H9 (cell line): ENCODE results near the gene MAML3. TPM values are rescaled to one million over a fixed set of nuclear protein-coding genes. Genes with fewer than 3 reads are reported as not detected.

Source experiments
- DNase-seq: peaks from one replicate; pipeline ENCODE4 v3.0.0-alpha.2; 2017
- H2AFZ ChIP-seq: one replicate; pipeline ENCODE4 v1.6.1; 2013; ENCODE audit warnings: mild to moderate bottlenecking, low read length, control low read depth, moderate library complexity
- H2AK5ac ChIP-seq: 2 replicates; pipeline ENCODE4 v1.6.1; 2013; ENCODE audit warnings: low read length, control low read depth, mixed read lengths; ENCODE audit not compliant: insufficient read length
- H2BK120ac ChIP-seq: one replicate; pipeline ENCODE4 v1.6.1; 2013; ENCODE audit warnings: low read depth, mild to moderate bottlenecking, low read length, control low read depth, inconsistent platforms; ENCODE audit not compliant: poor library complexity, severe bottlenecking
- H2BK12ac ChIP-seq: 2 replicates; pipeline ENCODE4 v1.6.1; 2013; ENCODE audit warnings: low read length, control low read depth, mixed read lengths, low read depth; ENCODE audit not compliant: insufficient read length
- H2BK15ac ChIP-seq: 2 replicates; pipeline ENCODE4 v1.6.1; 2013; ENCODE audit warnings: low read depth, low read length, control low read depth
- H2BK20ac ChIP-seq: one replicate; pipeline ENCODE4 v1.6.1; 2013; ENCODE audit warnings: low read depth, mild to moderate bottlenecking, low read length, control low read depth, inconsistent platforms; ENCODE audit not compliant: poor library complexity, severe bottlenecking
- H2BK5ac ChIP-seq: 2 replicates; pipeline ENCODE4 v1.6.1; 2013; ENCODE audit warnings: low read length, control low read depth, mixed read lengths; ENCODE audit not compliant: insufficient read length
- H3K14ac ChIP-seq: 2 replicates; pipeline ENCODE4 v1.6.1; 2013; ENCODE audit warnings: low read length, control low read depth; ENCODE audit not compliant: insufficient read depth
- H3K18ac ChIP-seq: 2 replicates; pipeline ENCODE4 v1.6.1; 2013; ENCODE audit warnings: low read depth, mild to moderate bottlenecking, mixed read lengths, low read length, control low read depth; ENCODE audit not compliant: insufficient read length
- H3K23ac ChIP-seq: 2 replicates; pipeline ENCODE4 v1.6.1; 2013; ENCODE audit warnings: low read length, control low read depth, mixed read lengths, low read depth; ENCODE audit not compliant: insufficient read length
- H3K23me2 ChIP-seq: 2 replicates; pipeline ENCODE4 v1.6.1; 2013; ENCODE audit warnings: low read depth, mild to moderate bottlenecking, mixed read lengths, low read length, control low read depth; ENCODE audit not compliant: insufficient read length, poor library complexity, severe bottlenecking
- H3K27ac ChIP-seq: 2 replicates; pipeline ENCODE4 v1.5.1; 2013; ENCODE audit warnings: low read length, control low read depth, mixed read lengths, low read depth; ENCODE audit not compliant: insufficient read length
- H3K27me3 ChIP-seq: 2 replicates; pipeline ENCODE4 v1.6.1; 2013; ENCODE audit warnings: low read length, control low read depth, inconsistent platforms; ENCODE audit not compliant: insufficient read depth
- H3K4ac ChIP-seq: 2 replicates; pipeline ENCODE4 v1.6.1; 2013; ENCODE audit warnings: low read depth, mild to moderate bottlenecking, control low read depth, inconsistent platforms, low read length, moderate library complexity
- H3K4me1 ChIP-seq: 2 replicates; pipeline ENCODE4 v1.6.1; 2013; ENCODE audit warnings: low read length, control low read depth, inconsistent platforms; ENCODE audit not compliant: insufficient read depth
- H3K4me2 ChIP-seq: 2 replicates; pipeline ENCODE4 v1.6.1; 2013; ENCODE audit warnings: low read length, control low read depth, mixed read lengths; ENCODE audit not compliant: insufficient read length, insufficient read depth
- H3K56ac ChIP-seq: 2 replicates; pipeline ENCODE4 v1.6.1; 2013; ENCODE audit warnings: low read depth, mild to moderate bottlenecking, mixed read lengths, low read length, control low read depth; ENCODE audit not compliant: insufficient read length
- H3K79me1 ChIP-seq: 2 replicates; pipeline ENCODE4 v1.6.1; 2013; ENCODE audit warnings: low read depth, mild to moderate bottlenecking, moderate library complexity, low read length, control low read depth, inconsistent platforms; ENCODE audit not compliant: insufficient read depth, poor library complexity, severe bottlenecking
- H3K79me2 ChIP-seq: 2 replicates; pipeline ENCODE4 v1.6.1; 2013; ENCODE audit warnings: low read length, control low read depth, inconsistent platforms; ENCODE audit not compliant: insufficient read depth
- H3K9ac ChIP-seq: 2 replicates; pipeline ENCODE4 v1.6.1; 2013; ENCODE audit warnings: low read length, control low read depth, mixed read lengths; ENCODE audit not compliant: insufficient read length; ENCODE audit errors: extremely low read depth
- H3K9me3 ChIP-seq: one replicate; pipeline ENCODE4 v1.6.1; 2013; ENCODE audit warnings: low read depth, low read length, inconsistent platforms; ENCODE audit not compliant: control insufficient read depth
- H3T11ph ChIP-seq: one replicate; pipeline ENCODE4 v1.6.1; 2013; ENCODE audit warnings: mild to moderate bottlenecking, low read length, control low read depth, inconsistent platforms
- H4K20me1 ChIP-seq: one replicate; pipeline ENCODE4 v1.6.1; 2013; ENCODE audit not compliant: control insufficient read depth, insufficient read length, insufficient read depth
- H4K5ac ChIP-seq: 2 replicates; pipeline ENCODE4 v1.6.1; 2013; ENCODE audit warnings: low read depth, mild to moderate bottlenecking, mixed read lengths, low read length, control low read depth; ENCODE audit not compliant: insufficient read length
- H4K8ac ChIP-seq: replicated peaks from 2 replicates; pipeline ENCODE4 v1.6.1; 2013; ENCODE audit warnings: low read length, control low read depth, mixed read lengths, low read depth; ENCODE audit not compliant: insufficient read length
- H4K91ac ChIP-seq: 2 replicates; pipeline ENCODE4 v1.6.1; 2013; ENCODE audit warnings: low read depth, mild to moderate bottlenecking, moderate library complexity, mixed read lengths, low read length, control low read depth; ENCODE audit not compliant: insufficient read length
- H3K27ac Mint-ChIP-seq, 3 experiments: 2 replicates in 2 of 3; 3 replicates in 1 of 3; pipeline ENCODE4 v1.8.0; 2020 to 2021; ENCODE audit warnings: mixed read lengths in 3 of 3, mild to moderate bottlenecking in 1 of 3, moderate library complexity in 1 of 3
- H3K27me3 Mint-ChIP-seq: 2 replicates; pipeline ENCODE4 v1.8.0; 2021; ENCODE audit warnings: low read depth, mild to moderate bottlenecking, moderate library complexity, mixed read lengths
- H3K36me3 Mint-ChIP-seq, 3 experiments: 2 replicates in 2 of 3; 3 replicates in 1 of 3; pipeline ENCODE4 v1.8.0; 2020 to 2021; ENCODE audit warnings: low read depth in 3 of 3, mixed read lengths in 3 of 3; ENCODE audit not compliant: insufficient read depth in 1 of 3
- H3K4me1 Mint-ChIP-seq, 2 experiments: 2 replicates each; pipeline ENCODE4 v1.8.0; 2020; ENCODE audit warnings: mixed read lengths in 2 of 2
- H3K4me3 Mint-ChIP-seq, 2 experiments: 2 replicates in 1 of 2; 3 replicates in 1 of 2; pipeline ENCODE4 v1.8.0; 2020 to 2021; ENCODE audit warnings: mild to moderate bottlenecking in 2 of 2, mixed read lengths in 2 of 2, moderate library complexity in 1 of 2
- H3K9me3 Mint-ChIP-seq, 2 experiments: 2 replicates in 1 of 2; 3 replicates in 1 of 2; pipeline ENCODE4 v1.8.0; 2020; ENCODE audit warnings: mild to moderate bottlenecking in 2 of 2, mixed read lengths in 2 of 2, moderate library complexity in 1 of 2
- WGBS: extraction: QIAGEN DNeasy Blood & Tissue Kit; methylation state at CpG from one replicate; pipeline ENCODE4 v1.1.7; 2013; ENCODE audit warnings: missing lambda C conversion rate, low lambda C conversion rate, mixed read lengths; ENCODE audit not compliant: insufficient read length; ENCODE audit errors: extremely low coverage; 5-methylcytosine and 5-hydroxymethylcytosine counted together
- total RNA-seq: library from RNA; stranded (reverse); gene quantifications from 2 replicates; pipeline ENCODE4 v1.2.1, GENCODE V29; 2021
- TF ChIP-seq, protein P1 (sequence below): fragments of 200-600 bp; sonication (generic); conservative IDR thresholded peaks from 3 replicates; pipeline ENCODE4 v1.8.0; 2021; ENCODE audit warnings: antibody characterized with exemption, mild to moderate bottlenecking

MAML3 gene
- total RNA-seq, 1 experiment from 2014 or later, result 3.9 TPM

DNA sequence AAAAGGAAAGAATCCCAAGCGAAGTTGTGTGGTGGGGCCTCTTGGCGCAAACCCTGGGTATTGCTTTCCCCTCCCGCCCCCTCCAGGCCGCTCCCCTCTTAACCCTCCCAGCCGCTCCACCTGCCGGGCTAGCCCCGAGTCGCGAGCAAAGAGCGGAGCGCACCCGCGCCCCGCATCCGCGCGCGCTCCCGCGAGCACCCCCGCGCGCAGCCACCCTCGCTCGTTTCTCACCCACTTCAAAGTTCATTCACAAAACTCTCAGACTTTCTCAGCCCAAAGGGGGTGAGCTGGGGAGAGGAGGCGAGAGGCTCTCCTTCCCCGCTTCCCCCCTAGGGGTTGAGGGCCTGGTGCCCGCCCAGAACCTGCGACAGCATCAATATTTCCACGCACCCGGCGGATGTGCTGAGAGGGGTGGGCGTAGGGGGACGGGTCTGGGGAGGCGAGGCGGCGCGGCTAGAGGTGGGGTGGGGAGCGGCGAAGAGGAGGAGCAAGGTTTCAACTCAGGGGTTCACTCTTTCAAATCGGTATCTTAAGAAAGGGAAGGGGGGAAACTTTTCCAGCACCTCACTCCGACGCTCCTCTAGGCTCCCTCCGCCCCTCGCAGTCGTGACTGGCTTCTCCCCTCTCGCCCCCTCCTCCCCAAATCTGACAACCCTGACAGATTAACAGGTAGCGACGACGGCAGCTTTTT is 1.8 kb downstream of the MAML3 start:
- H3K9me3 Mint-ChIP-seq, result no peaks in the 10 kb centered on the region
- no peak overlapping the region for H2BK15ac ChIP-seq
- H3K4ac ChIP-seq, result no peak overlapping the region
- H3K14ac ChIP-seq, result peak overlapping the region; percentile 6; the same call in 1 of the 2 replicates
- peak overlapping the region; percentile 89 to 91 for H3K4me3 Mint-ChIP-seq
- H3K4me1 ChIP-seq, result peaks cover 5% of the 10 kb centered on the region; the same call in 1 of the 2 replicates
- no peak overlapping the region for H3K27ac ChIP-seq
- no peak overlapping the region for H4K91ac ChIP-seq
- H3K27ac Mint-ChIP-seq, result peak overlapping the region; percentile 83 to 90 (median 83); a peak in 6 of 7 replicates
- peaks cover 4% of the 10 kb centered on the region; the same call in 1 of the 2 replicates for H3K27me3 Mint-ChIP-seq
- H4K8ac ChIP-seq, result no peak overlapping the region
- H3K36me3 Mint-ChIP-seq, result no peaks in the 10 kb centered on the region
- H2BK12ac ChIP-seq, result no peak overlapping the region
- H3K4me2 ChIP-seq, result peak overlapping the region; percentile 84
- no peaks in the 10 kb centered on the region for H3K9me3 ChIP-seq
- no peaks in the 10 kb centered on the region for H3K79me2 ChIP-seq
- TF ChIP-seq, protein P1, sequence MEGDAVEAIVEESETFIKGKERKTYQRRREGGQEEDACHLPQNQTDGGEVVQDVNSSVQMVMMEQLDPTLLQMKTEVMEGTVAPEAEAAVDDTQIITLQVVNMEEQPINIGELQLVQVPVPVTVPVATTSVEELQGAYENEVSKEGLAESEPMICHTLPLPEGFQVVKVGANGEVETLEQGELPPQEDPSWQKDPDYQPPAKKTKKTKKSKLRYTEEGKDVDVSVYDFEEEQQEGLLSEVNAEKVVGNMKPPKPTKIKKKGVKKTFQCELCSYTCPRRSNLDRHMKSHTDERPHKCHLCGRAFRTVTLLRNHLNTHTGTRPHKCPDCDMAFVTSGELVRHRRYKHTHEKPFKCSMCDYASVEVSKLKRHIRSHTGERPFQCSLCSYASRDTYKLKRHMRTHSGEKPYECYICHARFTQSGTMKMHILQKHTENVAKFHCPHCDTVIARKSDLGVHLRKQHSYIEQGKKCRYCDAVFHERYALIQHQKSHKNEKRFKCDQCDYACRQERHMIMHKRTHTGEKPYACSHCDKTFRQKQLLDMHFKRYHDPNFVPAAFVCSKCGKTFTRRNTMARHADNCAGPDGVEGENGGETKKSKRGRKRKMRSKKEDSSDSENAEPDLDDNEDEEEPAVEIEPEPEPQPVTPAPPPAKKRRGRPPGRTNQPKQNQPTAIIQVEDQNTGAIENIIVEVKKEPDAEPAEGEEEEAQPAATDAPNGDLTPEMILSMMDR, result peak; percentile 42; the same call in 2 of the 3 replicates
- H2BK120ac ChIP-seq, result no peak overlapping the region
- no peak overlapping the region for H3K18ac ChIP-seq
- H3K4me1 Mint-ChIP-seq, result peaks cover 25 to 29% of the 10 kb centered on the region in 2 experiments
- H4K20me1 ChIP-seq, result no peaks in the 10 kb centered on the region
- no peak overlapping the region for H3K56ac ChIP-seq
- H4K5ac ChIP-seq, result no peak overlapping the region
- no peak overlapping the region for H2AK5ac ChIP-seq
- H3K23ac ChIP-seq, result no peak overlapping the region
- no peaks in the 10 kb centered on the region; the same call in 1 of the 2 replicates for H3K27me3 ChIP-seq
- H3T11ph ChIP-seq, result no peak overlapping the region
- H2BK5ac ChIP-seq, result no peak overlapping the region
- WGBS, result no CpG with 5 or more reads among the region's 50 CpGs
- DNase-seq, result no peak
- no peak overlapping the region for H3K9ac ChIP-seq
- no peak overlapping the region for H2BK20ac ChIP-seq
- H2AFZ ChIP-seq, result no peak overlapping the region
- H3K79me1 ChIP-seq, result no peaks in the 10 kb centered on the region
- peaks cover 18% of the 10 kb centered on the region for H3K23me2 ChIP-seq
